ENCODE data around the gene PSMC4.

- no peak for TF ChIP-seq POLR2A (IDR thresholded peaks at IDR 0.05)
- TF ChIP-seq CTCF (IDR thresholded peaks at IDR 0.05) = no peak
- no peak for TF ChIP-seq POLR2AphosphoS5 (IDR thresholded peaks at IDR 0.05)
Measured at GRCh38 chr19:40009674-40010073, 38.7 kb downstream of the PSMC4 start.
